Mesothelial cell of epicardium (in vitro differentiated cells): Measurements from ENCODE around the gene SULT1A1. TPM values are rescaled to one million over a fixed set of nuclear protein-coding genes. Genes with fewer than 3 reads are reported as not detected.
A peak's percentile ranks its signal among the peaks of the same experiment; 100 is the strongest.
"Not testable (repeated sequence)": the region's sequence is repeated elsewhere in the genome, so short reads cannot be mapped to it uniquely, and the experiment has no call there.

ENCODE experiments used
- DNase-seq, 2 experiments: peaks; one replicate each; pipeline ENCODE4 v3.0.0; 2021; ENCODE audit warnings: low spot score in 2 of 2; ENCODE audit not compliant: unreplicated experiment in 2 of 2
- H3K27ac Mint-ChIP-seq: 2 replicates; pipeline ENCODE4 v1.8.0; 2021; ENCODE audit warnings: mixed read lengths
- H3K27me3 Mint-ChIP-seq: 2 replicates; pipeline ENCODE4 v1.8.0; 2021; ENCODE audit warnings: low read depth, mixed read lengths
- H3K36me3 Mint-ChIP-seq: 2 replicates; pipeline ENCODE4 v1.8.0; 2021; ENCODE audit warnings: mixed read lengths
- H3K4me1 Mint-ChIP-seq: 2 replicates; pipeline ENCODE4 v1.8.0; 2021; ENCODE audit warnings: mixed read lengths
- H3K4me3 Mint-ChIP-seq: 2 replicates; pipeline ENCODE4 v1.8.0; 2021; ENCODE audit warnings: mild to moderate bottlenecking, moderate library complexity, mixed read lengths
- H3K9me3 Mint-ChIP-seq: 2 replicates; pipeline ENCODE4 v1.8.0; 2021; ENCODE audit warnings: mixed read lengths
- total RNA-seq: library from RNA; stranded (reverse); gene quantifications from 3 replicates; pipeline ENCODE4 v1.2.1, GENCODE V29; 2021
- TF ChIP-seq, protein P1 (sequence below): fragments of 200-600 bp; sonication (generic); IDR thresholded peaks from one replicate; pipeline ENCODE4 v1.5.0; 2021; ENCODE audit warnings: antibody characterized with exemption; ENCODE audit not compliant: unreplicated experiment

The SULT1A1 gene
- total RNA-seq, 1 donor from 2014 or later = 8.3 TPM

DNA sequence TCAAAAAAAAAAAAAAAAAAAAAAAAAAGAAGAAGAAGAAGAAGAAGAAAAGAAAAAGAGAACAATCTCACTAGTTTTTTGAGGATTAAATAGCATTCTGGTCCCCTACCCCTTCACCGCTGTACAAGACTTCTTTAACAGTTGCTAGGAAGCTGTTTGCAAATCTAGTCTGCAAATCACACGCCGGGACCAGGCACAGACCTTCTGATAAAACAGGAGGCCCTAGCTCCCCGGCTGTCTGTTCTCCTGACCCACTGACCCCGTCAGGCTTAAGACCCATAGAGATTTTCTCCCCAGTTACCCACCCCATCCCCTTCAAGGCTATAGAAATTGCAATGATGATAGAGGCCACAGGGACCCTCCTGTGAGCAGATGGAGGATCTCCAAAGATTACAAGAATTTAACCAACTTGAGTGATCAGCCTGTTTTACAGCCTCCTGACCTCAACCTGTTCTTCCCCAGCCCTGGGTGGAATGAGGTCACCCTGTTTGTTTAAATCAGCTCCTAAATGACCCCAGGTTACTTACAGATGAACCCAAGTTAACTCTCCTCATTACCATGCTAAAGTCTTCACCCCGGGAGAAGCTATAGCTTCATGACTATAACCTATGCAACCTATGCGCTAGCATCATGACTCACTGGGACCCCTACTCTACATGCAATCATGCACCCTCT lies 11.8 kb upstream of the SULT1A1 start:
- H3K36me3 Mint-ChIP-seq = no peaks in the 10 kb centered on the region
- H3K9me3 Mint-ChIP-seq = no peaks in the 10 kb centered on the region
- no peak overlapping the region for H3K27ac Mint-ChIP-seq
- H3K27me3 Mint-ChIP-seq = peaks cover 17% of the 10 kb centered on the region
- DNase-seq = no peak
- peaks cover 4% of the 10 kb centered on the region for H3K4me1 Mint-ChIP-seq
- H3K4me3 Mint-ChIP-seq = no peak overlapping the region
- TF ChIP-seq, protein P1, sequence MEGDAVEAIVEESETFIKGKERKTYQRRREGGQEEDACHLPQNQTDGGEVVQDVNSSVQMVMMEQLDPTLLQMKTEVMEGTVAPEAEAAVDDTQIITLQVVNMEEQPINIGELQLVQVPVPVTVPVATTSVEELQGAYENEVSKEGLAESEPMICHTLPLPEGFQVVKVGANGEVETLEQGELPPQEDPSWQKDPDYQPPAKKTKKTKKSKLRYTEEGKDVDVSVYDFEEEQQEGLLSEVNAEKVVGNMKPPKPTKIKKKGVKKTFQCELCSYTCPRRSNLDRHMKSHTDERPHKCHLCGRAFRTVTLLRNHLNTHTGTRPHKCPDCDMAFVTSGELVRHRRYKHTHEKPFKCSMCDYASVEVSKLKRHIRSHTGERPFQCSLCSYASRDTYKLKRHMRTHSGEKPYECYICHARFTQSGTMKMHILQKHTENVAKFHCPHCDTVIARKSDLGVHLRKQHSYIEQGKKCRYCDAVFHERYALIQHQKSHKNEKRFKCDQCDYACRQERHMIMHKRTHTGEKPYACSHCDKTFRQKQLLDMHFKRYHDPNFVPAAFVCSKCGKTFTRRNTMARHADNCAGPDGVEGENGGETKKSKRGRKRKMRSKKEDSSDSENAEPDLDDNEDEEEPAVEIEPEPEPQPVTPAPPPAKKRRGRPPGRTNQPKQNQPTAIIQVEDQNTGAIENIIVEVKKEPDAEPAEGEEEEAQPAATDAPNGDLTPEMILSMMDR = no peak

DNA sequence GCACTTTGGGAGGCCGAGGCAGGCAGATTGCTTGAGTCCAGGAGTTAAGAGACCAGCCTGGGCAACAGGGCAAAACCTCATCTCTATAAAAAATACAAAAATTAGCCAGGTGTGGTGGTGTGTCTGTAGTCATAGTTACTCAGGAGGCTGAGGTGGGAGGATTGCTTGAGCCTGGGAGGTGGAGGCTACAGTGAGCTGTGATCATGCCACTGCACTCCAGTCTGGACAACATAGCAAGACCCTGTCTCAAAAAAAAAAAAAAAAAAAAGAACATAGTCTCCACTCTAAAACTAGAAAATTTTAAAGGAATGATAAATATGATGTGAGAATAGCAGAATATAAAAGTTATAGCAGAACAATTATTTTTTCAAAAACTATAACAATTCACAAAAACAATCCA lies 10.5 kb upstream of the SULT1A1 start:
- H3K4me1 Mint-ChIP-seq, DNase-seq, H3K36me3 Mint-ChIP-seq, H3K9me3 Mint-ChIP-seq, H3K27ac Mint-ChIP-seq, H3K4me3 Mint-ChIP-seq: not testable (repeated sequence)
- H3K27me3 Mint-ChIP-seq = peaks cover 18% of the 10 kb centered on the region

DNA sequence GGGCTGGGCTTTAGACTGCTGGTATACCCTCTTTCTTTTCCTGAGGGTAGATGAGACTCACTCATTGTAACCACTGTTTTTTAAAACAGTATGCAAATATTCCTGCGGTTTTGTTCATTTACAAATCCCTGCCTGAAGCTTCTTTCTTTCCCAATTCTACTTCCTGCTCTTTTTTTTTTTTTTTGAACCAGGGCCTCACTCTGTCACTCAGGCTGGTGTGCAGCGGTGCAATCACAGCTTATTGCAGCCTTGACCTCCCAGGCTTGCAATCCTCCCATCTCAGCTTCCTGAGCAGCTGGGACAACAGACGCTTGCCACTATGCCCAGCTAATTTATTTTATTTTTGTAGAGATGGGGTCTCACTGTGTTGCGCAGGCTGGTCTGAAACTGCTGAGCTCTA lies 8.0 kb upstream of the SULT1A1 start:
- TF ChIP-seq, protein P1 = no peak
- Mint-ChIP-seq H3K4me3 (no peak overlapping the region), H3K36me3 (no peaks in the 10 kb centered on the region), H3K27ac (no peak overlapping the region), H3K4me1 (peaks cover 4% of the 10 kb centered on the region), H3K27me3 (peaks cover 18% of the 10 kb centered on the region), H3K9me3 (no peaks in the 10 kb centered on the region)
- DNase-seq = no peak

DNA sequence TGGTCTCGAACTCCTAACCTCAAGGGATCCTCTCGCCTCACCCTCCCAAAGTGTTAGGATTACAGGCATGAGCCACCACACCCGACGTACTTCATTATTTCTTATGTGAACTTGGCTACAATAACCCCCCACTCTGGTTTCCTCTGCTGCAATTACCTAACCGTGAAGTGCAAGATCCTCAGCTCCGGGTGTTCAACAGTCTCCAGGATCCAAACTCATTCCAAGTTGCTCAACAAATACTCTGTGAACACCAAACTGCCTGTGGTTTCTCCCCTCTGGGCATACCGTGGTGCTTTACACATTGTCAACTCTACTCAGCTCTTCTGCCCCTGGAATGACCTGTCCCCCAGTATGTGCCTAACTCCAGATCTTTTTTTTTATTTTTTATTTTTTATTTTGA lies 6.8 kb upstream of the SULT1A1 start:
- Mint-ChIP-seq H3K36me3 (no peaks in the 10 kb centered on the region), H3K27ac (no peak overlapping the region), H3K27me3 (peaks cover 18% of the 10 kb centered on the region), H3K9me3 (no peaks in the 10 kb centered on the region), H3K4me3 (no peak overlapping the region), H3K4me1 (peaks cover 1% of the 10 kb centered on the region)
- TF ChIP-seq, protein P1 = no peak
- no peak for DNase-seq

DNA sequence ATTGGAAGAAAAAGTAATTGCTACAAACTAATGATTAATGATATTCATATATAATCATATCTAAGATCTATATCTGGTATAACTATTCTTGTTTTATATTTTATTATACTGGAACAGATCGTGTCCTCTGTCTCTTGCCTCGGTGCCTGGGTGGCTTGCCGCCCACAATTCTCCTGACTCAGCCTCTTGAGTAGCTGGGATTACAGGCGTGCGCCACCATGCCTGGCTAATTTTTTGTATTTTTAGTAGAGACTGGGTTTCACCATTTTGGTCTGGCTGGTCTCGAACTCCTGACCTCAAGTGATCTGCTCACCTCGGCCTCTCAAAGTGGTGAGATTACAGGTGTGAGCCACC lies 6.4 kb upstream of the SULT1A1 start:
- H3K4me3 Mint-ChIP-seq, H3K36me3 Mint-ChIP-seq, DNase-seq, H3K27ac Mint-ChIP-seq, H3K4me1 Mint-ChIP-seq, H3K9me3 Mint-ChIP-seq: not testable (repeated sequence)
- H3K27me3 Mint-ChIP-seq = peaks cover 18% of the 10 kb centered on the region
- TF ChIP-seq, protein P1 = peak; percentile 31

DNA sequence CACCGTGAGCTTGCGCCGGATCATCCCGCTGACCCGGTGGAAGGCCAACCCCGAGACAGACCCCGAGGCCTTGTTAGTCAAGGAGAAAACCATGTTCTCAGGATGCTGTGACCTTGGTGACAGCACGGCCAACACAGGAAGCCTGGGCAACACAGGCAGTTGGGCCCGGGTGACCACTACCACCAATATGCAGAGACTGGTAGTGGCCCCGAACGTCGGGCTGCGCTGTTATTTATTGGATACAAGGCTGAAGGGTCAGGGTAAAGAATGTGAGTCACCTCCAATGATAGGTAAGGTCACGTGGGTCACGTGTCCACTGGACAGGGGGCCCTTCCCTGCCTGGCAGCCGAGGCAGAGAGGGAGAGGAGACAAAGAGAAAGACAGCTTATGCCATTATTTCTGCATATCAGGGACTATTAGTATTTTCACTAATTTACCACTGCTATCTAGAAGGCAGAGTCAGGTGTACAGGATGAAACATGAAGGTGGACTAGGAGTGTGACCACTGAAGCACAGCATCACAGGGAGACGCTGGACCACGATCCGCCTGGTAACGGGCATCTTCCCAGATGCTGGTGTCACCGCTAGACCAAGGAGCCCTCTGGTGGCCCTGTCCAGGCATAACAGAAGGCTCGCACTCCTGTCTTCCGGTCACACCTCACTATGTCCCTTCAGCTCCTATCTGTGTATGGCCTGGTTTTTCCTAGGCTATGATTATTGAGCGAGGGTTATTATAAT lies 5.8 kb upstream of the SULT1A1 start:
- peak in 1 of 2 experiments; percentile 65 for DNase-seq
- TF ChIP-seq, protein P1 = peak; percentile 59
- H3K4me3 Mint-ChIP-seq, H3K27ac Mint-ChIP-seq, H3K9me3 Mint-ChIP-seq, H3K36me3 Mint-ChIP-seq, H3K4me1 Mint-ChIP-seq: not testable (repeated sequence)
- H3K27me3 Mint-ChIP-seq = peaks cover 18% of the 10 kb centered on the region

DNA sequence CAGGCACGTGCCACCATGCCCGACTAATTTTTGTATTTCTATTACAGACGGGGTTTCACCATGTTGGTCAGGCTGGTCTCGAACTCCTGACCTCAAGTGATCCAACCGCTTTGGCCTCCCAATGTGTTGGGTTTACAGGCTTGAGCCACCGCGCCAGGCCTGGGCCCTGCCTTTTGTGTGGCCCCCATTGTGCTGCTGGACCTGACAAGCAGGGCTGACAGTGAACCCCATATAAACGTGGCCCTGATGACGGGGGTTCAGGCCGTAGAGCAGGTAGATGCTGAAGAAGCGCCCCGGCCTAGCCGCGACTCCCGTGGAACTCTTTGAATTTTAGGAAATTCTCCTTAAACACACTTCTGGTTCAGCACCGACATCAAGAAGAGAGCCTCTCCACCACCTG lies 4.7 kb upstream of the SULT1A1 start:
- DNase-seq, H3K36me3 Mint-ChIP-seq, H3K27ac Mint-ChIP-seq, H3K9me3 Mint-ChIP-seq, H3K4me3 Mint-ChIP-seq: not testable (repeated sequence)
- peaks cover 18% of the 10 kb centered on the region for H3K27me3 Mint-ChIP-seq
- peaks cover 12% of the 10 kb centered on the region for H3K4me1 Mint-ChIP-seq

DNA sequence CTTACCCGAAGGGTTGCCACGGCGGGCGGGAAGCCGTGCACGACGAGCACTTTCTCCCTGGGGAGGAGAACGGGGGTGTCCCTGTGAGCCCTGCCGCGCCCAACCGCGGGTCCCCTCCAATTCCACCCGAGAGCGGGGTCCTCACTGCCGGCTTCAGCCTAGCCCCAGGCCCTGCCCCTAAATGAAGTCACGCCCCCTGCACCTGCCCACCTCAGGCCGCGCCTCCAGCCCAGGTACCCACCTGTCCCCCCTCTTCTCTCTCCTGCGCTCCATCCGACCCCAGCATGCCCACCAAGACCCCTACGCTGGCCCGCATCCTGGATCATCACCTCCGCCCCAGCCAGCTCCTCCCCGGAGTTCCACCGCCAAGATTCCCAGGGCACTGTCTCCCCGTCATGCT lies 4.1 kb upstream of the SULT1A1 start:
- H3K27me3 Mint-ChIP-seq = peaks cover 18% of the 10 kb centered on the region
- peaks cover 14% of the 10 kb centered on the region for H3K4me1 Mint-ChIP-seq
- not testable (repeated sequence) for H3K9me3 Mint-ChIP-seq, H3K27ac Mint-ChIP-seq, DNase-seq, H3K4me3 Mint-ChIP-seq, H3K36me3 Mint-ChIP-seq
